Naive thymus-derived CD8-positive, alpha-beta T cell (primary cell): ENCODE results near the gene CAPN11. TPM values are rescaled to one million over a fixed set of nuclear protein-coding genes. Genes with fewer than 3 reads are reported as not detected.

Experiments
- ATAC-seq, 2 donors: fragments of 150-1000 bp; cut with Tn5 transposase in 1 of 2; sonication (Bioruptor Pico), chemical (Tn5 transposase) in 1 of 2; 1 replicate in 1 of 2; 2 replicates in 1 of 2; pipeline ENCODE4 v1.10.0; 2021; ENCODE audit warnings: mild to moderate bottlenecking in 2 of 2, moderate library complexity in 2 of 2
- POLR2A ChIA-PET: fragments of 350-600 bp; sonication (Branson Sonifier 250); formaldehyde crosslinking; loops from one replicate; lab custom pipeline; 2021; ENCODE audit warnings: antibody characterized with exemption; lab: Charles Lee
- DNase-seq, 10 donors: peaks; one replicate each; pipeline versions ENCODE4 v3.0.0 to v3.0.0-alpha.2; 2020 to 2022
- H3K27ac Mint-ChIP-seq, 10 donors: one replicate each; pipeline ENCODE4 v1.8.0; 2020 to 2022; ENCODE audit warnings: mild to moderate bottlenecking in 10 of 10, mixed read lengths in 10 of 10, moderate library complexity in 4 of 10, inconsistent platforms in 1 of 10
- H3K27me3 Mint-ChIP-seq, 5 donors: one replicate each; pipeline ENCODE4 v1.8.0; 2021 to 2022; ENCODE audit warnings: mixed read lengths in 5 of 5
- H3K36me3 Mint-ChIP-seq, 3 donors: one replicate each; pipeline ENCODE4 v1.8.0; 2020 to 2022; ENCODE audit warnings: mixed read lengths in 3 of 3, mild to moderate bottlenecking in 2 of 3, inconsistent platforms in 1 of 3
- H3K4me1 Mint-ChIP-seq, 4 donors: one replicate each; pipeline ENCODE4 v1.8.0; 2021 to 2022; ENCODE audit warnings: mixed read lengths in 4 of 4
- H3K4me3 Mint-ChIP-seq, 10 donors: one replicate each; pipeline ENCODE4 v1.8.0; 2020 to 2022; ENCODE audit warnings: mild to moderate bottlenecking in 10 of 10, mixed read lengths in 10 of 10, moderate library complexity in 6 of 10, inconsistent platforms in 1 of 10
- H3K9me3 Mint-ChIP-seq, 9 donors: one replicate each; pipeline ENCODE4 v1.8.0; 2020 to 2022; ENCODE audit warnings: mixed read lengths in 9 of 9, mild to moderate bottlenecking in 3 of 9, inconsistent platforms in 1 of 9, moderate library complexity in 1 of 9
- polyA plus RNA-seq, 3 donors: library from polyadenylated mRNA; unstranded; fragments of 300-500 nt; fragmentation: Illumina TruSeq; gene quantifications; one replicate each; pipeline ENCODE4 v1.2.3, GENCODE V29; 2021
- total RNA-seq, 8 experiments: library from RNA in 2 of 8; stranded (reverse) in 2 of 8; gene quantifications; one replicate each; pipeline ENCODE4 v1.2.3 and lab custom pipeline; 2021 to 2026

The CAPN11 gene
- total RNA-seq (not detected), polyA plus RNA-seq (not detected), total RNA-seq (lab: John Stamatoyannopoulos, UW) (0 to 0.43 (median 0.03) reads per million in 6 experiments)

- Mint-ChIP-seq H3K27me3 (peaks cover 0 to 13% (median 7%) of the 10 kb centered on the region in 5 donors), H3K9me3 (no peaks in the 10 kb centered on the region), H3K36me3 (no peaks in the 10 kb centered on the region), H3K27ac (peak within 1 kb of the TSS in 1 of 10 donors; percentile 82), H3K4me3 (no peak within 1 kb of the TSS), H3K4me1 (peaks cover 0 to 2% (median under 1%) of the 10 kb centered on the region in 4 donors)
- POLR2A ChIA-PET, result no interaction called here
- DNase-seq (no peak), ATAC-seq (no peak)
These were observed at the start of gene CAPN11 for GRCh38 chr6:44158770-44159228. Gene CAPN11, plus strand, starts transcription at chr6:44158820. Its CDS starts 29 bp downstream, at chr6:44158849.

- DNase-seq, result no peak
- POLR2A ChIA-PET, result no interaction called here
- Mint-ChIP-seq H3K27ac (peak overlapping the region in 1 of 10 donors; percentile 87), H3K4me3 (no peak overlapping the region), H3K27me3 (no peaks in the 10 kb centered on the region), H3K36me3 (peaks cover 0 to 88% (median 5%) of the 10 kb centered on the region in 3 donors), H3K4me1 (peaks cover 3 to 27% (median 8%) of the 10 kb centered on the region in 4 donors), H3K9me3 (no peaks in the 10 kb centered on the region)
- ATAC-seq, result no peak
These were observed 49.4 kb upstream of the CAPN11 start for GRCh38 chr6:44109212-44109611.

- Mint-ChIP-seq H3K36me3 (peaks cover 0 to 88% (median 6%) of the 10 kb centered on the region in 3 donors), H3K9me3 (no peaks in the 10 kb centered on the region), H3K27me3 (no peaks in the 10 kb centered on the region), H3K27ac (peak overlapping the region in 5 of 10 donors; percentile 32 to 74 (median 56)), H3K4me1 (peaks cover under 1 to 28% (median 8%) of the 10 kb centered on the region in 4 donors), H3K4me3 (no peak overlapping the region)
- DNase-seq, result no peak
- ATAC-seq, result no peak
- POLR2A ChIA-PET, result no interaction called here
These were observed 48.5 kb upstream of the CAPN11 start for GRCh38 chr6:44110005-44110676.

GRCh38 chr6:44110966-44111365 lies 47.7 kb upstream of the CAPN11 start:
- POLR2A ChIA-PET, result no interaction called here
- Mint-ChIP-seq H3K27ac (peak overlapping the region in 3 of 10 donors; percentile 26 to 87 (median 73)), H3K4me1 (peaks cover 0 to 33% (median 12%) of the 10 kb centered on the region in 4 donors), H3K36me3 (peaks cover 0 to 89% (median 6%) of the 10 kb centered on the region in 3 donors), H3K9me3 (no peaks in the 10 kb centered on the region), H3K4me3 (no peak overlapping the region), H3K27me3 (no peaks in the 10 kb centered on the region)
- DNase-seq (no peak), ATAC-seq (no peak)

- Mint-ChIP-seq H3K4me1 (peaks cover 7 to 33% (median 14%) of the 10 kb centered on the region in 4 donors), H3K4me3 (no peak overlapping the region), H3K27ac (peak overlapping the region in 5 of 10 donors; percentile 58 to 87 (median 70)), H3K36me3 (peaks cover 0 to 90% (median 6%) of the 10 kb centered on the region in 3 donors), H3K9me3 (no peaks in the 10 kb centered on the region), H3K27me3 (no peaks in the 10 kb centered on the region)
- ATAC-seq (no peak), DNase-seq (no peak)
- POLR2A ChIA-PET, result interaction anchor here (0.5 kb wide), 1 partner anchor 9 kb away, joined by 4 read pairs; no protein-coding TSS in a partner anchor
These were observed 46.9 kb upstream of the CAPN11 start for GRCh38 chr6:44111434-44112417.

- H3K4me1 Mint-ChIP-seq, result peaks cover 22 to 44% (median 25%) of the 10 kb centered on the region in 4 donors
- H3K27ac Mint-ChIP-seq, result peak overlapping the region in 1 of 10 donors; percentile 40
- no peaks in the 10 kb centered on the region for H3K27me3 Mint-ChIP-seq
- ATAC-seq, result no peak
- POLR2A ChIA-PET, result interaction anchor here (0.7 kb wide), 1 partner anchor 1607 kb away, joined by 3 read pairs; no protein-coding TSS in a partner anchor
- H3K36me3 Mint-ChIP-seq, result peaks cover 0 to 75% (median 6%) of the 10 kb centered on the region in 3 donors
- H3K9me3 Mint-ChIP-seq, result no peaks in the 10 kb centered on the region
- no peak for DNase-seq
- H3K4me3 Mint-ChIP-seq, result no peak overlapping the region
These were observed 45.2 kb upstream of the CAPN11 start for GRCh38 chr6:44113414-44113813.

- Mint-ChIP-seq H3K4me1 (peaks cover 31 to 54% (median 45%) of the 10 kb centered on the region in 4 donors), H3K9me3 (no peaks in the 10 kb centered on the region), H3K36me3 (peaks cover 0 to 52% (median 6%) of the 10 kb centered on the region in 3 donors), H3K4me3 (no peak overlapping the region), H3K27ac (peak overlapping the region in 3 of 10 donors; percentile 52 to 71 (median 55)), H3K27me3 (no peaks in the 10 kb centered on the region)
- POLR2A ChIA-PET, result no interaction called here
- ATAC-seq, result no peak
- DNase-seq, result no peak
These were observed 42.8 kb upstream of the CAPN11 start for GRCh38 chr6:44115866-44116265.

- peak overlapping the region in 6 of 10 donors; percentile 24 to 69 (median 48) for H3K27ac Mint-ChIP-seq
- POLR2A ChIA-PET, result no interaction called here
- DNase-seq, result no peak
These were observed 41.8 kb upstream of the CAPN11 start for GRCh38 chr6:44116641-44117382.

GRCh38 chr6:44117397-44118128 lies 41.1 kb upstream of the CAPN11 start:
- H3K36me3 Mint-ChIP-seq, result peaks cover 0 to 35% (median 6%) of the 10 kb centered on the region in 3 donors
- peak overlapping the region in 3 of 10 donors; percentile 3 to 24 (median 7) for H3K4me3 Mint-ChIP-seq
- H3K9me3 Mint-ChIP-seq, result no peaks in the 10 kb centered on the region
- H3K4me1 Mint-ChIP-seq, result peaks cover 30 to 61% (median 50%) of the 10 kb centered on the region in 4 donors
- H3K27me3 Mint-ChIP-seq, result no peaks in the 10 kb centered on the region
- peak overlapping the region in 6 of 10 donors; percentile 24 to 68 (median 48) for H3K27ac Mint-ChIP-seq
- no peak for DNase-seq
- POLR2A ChIA-PET, result no interaction called here
- ATAC-seq, result no peak

More at GRCh38 chr6:44116641-44117382, 41.8 kb upstream of the CAPN11 start:
- peaks cover 0 to 42% (median 6%) of the 10 kb centered on the region in 3 donors for H3K36me3 Mint-ChIP-seq
- no peaks in the 10 kb centered on the region for H3K27me3 Mint-ChIP-seq
- no peaks in the 10 kb centered on the region for H3K9me3 Mint-ChIP-seq
- H3K4me3 Mint-ChIP-seq, result no peak overlapping the region
- no peak for ATAC-seq
- peaks cover 29 to 57% (median 46%) of the 10 kb centered on the region in 4 donors for H3K4me1 Mint-ChIP-seq

- no peaks in the 10 kb centered on the region for H3K9me3 Mint-ChIP-seq
- no peak for ATAC-seq
- H3K4me3 Mint-ChIP-seq, result peak overlapping the region in 2 of 10 donors; percentile 24 to 27
- DNase-seq, result no peak
- POLR2A ChIA-PET, result no interaction called here
- H3K27ac Mint-ChIP-seq, result peak overlapping the region in 7 of 10 donors; percentile 6 to 68 (median 27)
- peaks cover 0 to 17% (median 0%) of the 10 kb centered on the region in 3 donors for H3K36me3 Mint-ChIP-seq
- H3K27me3 Mint-ChIP-seq, result no peaks in the 10 kb centered on the region
- H3K4me1 Mint-ChIP-seq, result peaks cover 45 to 83% (median 72%) of the 10 kb centered on the region in 4 donors
These were observed 38.8 kb upstream of the CAPN11 start for GRCh38 chr6:44119704-44120262.
